Hepatocyte (in vitro differentiated cells): Measurements from ENCODE around the gene IKZF1.

Experiments used
- CTCF ChIP-seq: fragments of 200-600 bp; sonication (generic); IDR thresholded peaks from 2 replicates; pipeline ENCODE4 v1.5.1; 2016; ENCODE audit warnings: antibody characterized with exemption, mild to moderate bottlenecking; ENCODE audit not compliant: poor library complexity
- EZH2 ChIP-seq: fragments of 200-600 bp; sonication (generic); IDR thresholded peaks from 2 replicates; pipeline ENCODE4 v1.6.1; 2016; ENCODE audit warnings: antibody characterized with exemption, mild to moderate bottlenecking, borderline replicate concordance
- EZH2phosphoT487 ChIP-seq: fragments of 200-600 bp; sonication (generic); IDR thresholded peaks from one replicate; pipeline ENCODE4 v1.6.1; 2018; ENCODE audit warnings: antibody characterized with exemption, mild to moderate bottlenecking, low read depth, moderate library complexity; ENCODE audit not compliant: unreplicated experiment, severe bottlenecking

DNA sequence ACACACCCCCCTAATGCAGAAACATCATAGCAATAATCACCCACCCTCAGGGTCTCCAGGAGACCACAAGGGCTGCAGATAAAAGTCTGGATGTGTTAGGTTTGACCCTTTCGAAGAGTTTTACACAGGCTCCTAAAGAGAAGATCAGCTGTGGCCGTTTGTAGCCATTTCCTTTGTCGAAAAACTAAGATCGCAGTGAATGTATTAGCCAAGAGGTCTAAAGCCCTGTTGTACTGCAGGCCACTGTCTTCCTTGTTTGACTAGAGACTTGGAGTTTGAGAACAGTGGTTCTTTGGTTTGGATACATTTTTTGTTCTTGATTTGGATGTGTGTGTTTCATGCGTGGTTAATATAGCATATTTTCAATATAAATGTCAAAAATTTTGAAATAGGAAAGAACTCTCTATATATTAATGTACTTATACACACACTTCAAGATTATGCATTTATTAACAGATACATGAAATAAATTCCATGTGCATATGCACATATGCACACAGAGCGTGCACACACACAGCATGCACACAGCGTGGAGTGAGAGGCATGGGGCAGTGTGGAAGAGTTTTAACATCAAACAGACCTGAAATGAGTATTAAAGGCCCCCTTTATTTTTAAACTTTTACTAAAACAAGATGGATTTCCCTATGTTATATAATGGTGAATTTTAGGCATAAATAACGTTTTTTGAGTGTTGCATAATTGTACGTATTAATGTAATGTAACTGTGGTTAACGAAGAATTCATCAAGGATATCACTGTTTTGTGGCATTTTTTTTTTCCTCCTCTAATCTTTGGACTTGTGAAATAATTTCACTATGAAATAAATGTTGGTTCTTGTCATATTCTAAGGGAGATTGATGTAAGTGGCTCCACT, 2.2 kb downstream of the IKZF1 start:
- TF ChIP-seq CTCF: no peak
- no peak for TF ChIP-seq EZH2
- no peak for TF ChIP-seq EZH2phosphoT487
